GM23338 (cell line): Measurements from ENCODE around the gene SOS1. TPM values are rescaled to one million over a fixed set of nuclear protein-coding genes. Genes with fewer than 3 reads are reported as not detected.

Experiments
- ATAC-seq: fragments of 200-7000 bp; cut with Tn5 transposase; 3 replicates; pipeline ENCODE4 v1.9.1; 2020
- DNase-seq: peaks from one replicate; pipeline ENCODE4 v3.0.0-alpha.2; 2015; ENCODE audit warnings: low spot score
- H2AFZ ChIP-seq: fragments of 200-600 bp; sonication (generic); 2 replicates; pipeline ENCODE4 v1.8.0; 2016; ENCODE audit warnings: antibody characterized with exemption, mild to moderate bottlenecking, moderate library complexity
- H3F3A ChIP-seq: fragments of 200-600 bp; sonication (generic); replicated peaks from 2 replicates; pipeline ENCODE4 v1.8.0; 2017; ENCODE audit warnings: antibody characterized with exemption, mixed run types, low read depth
- H3K27ac ChIP-seq: fragments of 200-600 bp; sonication (generic); 2 replicates; pipeline ENCODE4 v1.6.1; 2016; ENCODE audit warnings: low read depth
- H3K27me3 ChIP-seq: fragments of 200-600 bp; sonication (generic); 2 replicates; pipeline ENCODE4 v1.8.0; 2016; ENCODE audit warnings: mild to moderate bottlenecking, mixed run types, moderate library complexity; ENCODE audit not compliant: insufficient read depth
- H3K36me3 ChIP-seq: fragments of 200-600 bp; sonication (generic); 2 replicates; pipeline ENCODE4 v1.8.0; 2016; ENCODE audit warnings: mild to moderate bottlenecking; ENCODE audit not compliant: insufficient read depth
- H3K4me1 ChIP-seq: fragments of 200-600 bp; sonication (generic); 2 replicates; pipeline ENCODE4 v1.8.0; 2016; ENCODE audit warnings: mild to moderate bottlenecking, moderate library complexity; ENCODE audit not compliant: insufficient read depth
- H3K4me2 ChIP-seq: fragments of 200-600 bp; sonication (generic); 2 replicates; pipeline ENCODE4 v1.7.1; 2017; ENCODE audit warnings: mixed run types
- H3K4me3 ChIP-seq: fragments of 200-600 bp; sonication (generic); 2 replicates; pipeline ENCODE4 v1.6.1; 2016; ENCODE audit warnings: mixed run types
- H3K79me2 ChIP-seq: fragments of 200-600 bp; sonication (generic); replicated peaks from 2 replicates; pipeline ENCODE4 v1.8.0; 2017; ENCODE audit warnings: mild to moderate bottlenecking; ENCODE audit not compliant: insufficient read depth
- H3K9me2 ChIP-seq: fragments of 200-600 bp; sonication (generic); 2 replicates; pipeline ENCODE4 v1.8.0; 2017; ENCODE audit not compliant: insufficient read depth
- H4K20me1 ChIP-seq: fragments of 200-600 bp; sonication (generic); replicated peaks from 2 replicates; pipeline ENCODE4 v1.8.0; 2017; ENCODE audit warnings: mild to moderate bottlenecking; ENCODE audit not compliant: insufficient read depth
- H3K27ac Mint-ChIP-seq: 2 replicates; pipeline ENCODE4 v1.8.0; 2020; ENCODE audit warnings: inconsistent platforms, mild to moderate bottlenecking, moderate library complexity, mixed read lengths
- H3K27me3 Mint-ChIP-seq: 3 replicates; pipeline ENCODE4 v1.8.0; 2022; ENCODE audit warnings: low read depth, mild to moderate bottlenecking, moderate library complexity, mixed read lengths, inconsistent platforms; ENCODE audit not compliant: insufficient read depth, poor library complexity
- H3K36me3 Mint-ChIP-seq: 3 replicates; pipeline ENCODE4 v1.8.0; 2021; ENCODE audit warnings: low read depth, mild to moderate bottlenecking, inconsistent platforms, moderate library complexity, mixed read lengths
- H3K4me1 Mint-ChIP-seq: 3 replicates; pipeline ENCODE4 v1.8.0; 2020; ENCODE audit warnings: mild to moderate bottlenecking, inconsistent platforms, mixed read lengths
- H3K4me3 Mint-ChIP-seq: 3 replicates; pipeline ENCODE4 v1.8.0; 2021; ENCODE audit warnings: moderate library complexity, mild to moderate bottlenecking, inconsistent platforms, mixed read lengths
- H3K9me3 Mint-ChIP-seq: 3 replicates; pipeline ENCODE4 v1.8.0; 2020; ENCODE audit warnings: moderate library complexity, mild to moderate bottlenecking, inconsistent platforms, mixed read lengths
- CTCF ChIP-seq, 2 experiments: fragments of 200-600 bp in 1 of 2; sonication (generic) in 1 of 2; conservative IDR thresholded peaks; 2 replicates each; pipeline versions ENCODE4 v1.5.1 to v1.6.1; 2016 to 2017; ENCODE audit warnings: antibody characterized with exemption in 2 of 2, low read depth in 2 of 2, mild to moderate bottlenecking in 2 of 2, moderate library complexity in 1 of 2
- EZH2 ChIP-seq: fragments of 200-600 bp; sonication (generic); IDR thresholded peaks from one replicate; pipeline ENCODE4 v1.8.0; 2017; ENCODE audit warnings: antibody characterized with exemption, mild to moderate bottlenecking, low read depth; ENCODE audit not compliant: unreplicated experiment
- EZH2phosphoT487 ChIP-seq: fragments of 200-600 bp; sonication (generic); IDR thresholded peaks from one replicate; pipeline ENCODE4 v1.8.1; 2018; ENCODE audit warnings: antibody characterized with exemption; ENCODE audit not compliant: unreplicated experiment
- JUNB ChIP-seq: IDR thresholded peaks from one replicate; pipeline ENCODE4 v1.6.1; 2016; ENCODE audit warnings: antibody characterized with exemption; ENCODE audit not compliant: unreplicated experiment
- NANOG ChIP-seq: IDR thresholded peaks from 2 replicates; pipeline ENCODE4 v1.6.1; 2016; ENCODE audit warnings: antibody characterized with exemption, borderline replicate concordance
- POLR2AphosphoS5 ChIP-seq: IDR thresholded peaks from 2 replicates; pipeline ENCODE4 v1.6.1; 2016; ENCODE audit warnings: antibody characterized with exemption, low read depth
- REST ChIP-seq: IDR thresholded peaks from one replicate; pipeline ENCODE4 v1.6.1; 2018; ENCODE audit warnings: antibody characterized with exemption; ENCODE audit not compliant: unreplicated experiment
- STAT1 ChIP-seq: IDR thresholded peaks from one replicate; pipeline ENCODE4 v1.6.1; 2016; ENCODE audit warnings: antibody characterized with exemption; ENCODE audit not compliant: unreplicated experiment
- ZNF114 ChIP-seq: fragments of 250-450 bp; sonication (Bioruptor Pico); IDR thresholded peaks from 2 replicates; pipeline ENCODE4 v1.5.0; 2020; ENCODE audit warnings: mild to moderate bottlenecking, moderate library complexity
- ZNF331 ChIP-seq: fragments of 250-450 bp; sonication (Bioruptor Pico); IDR thresholded peaks from 2 replicates; pipeline ENCODE4 v1.5.0; 2020; ENCODE audit warnings: low read depth, mild to moderate bottlenecking, moderate library complexity
- polyA plus RNA-seq: library from polyadenylated mRNA; unstranded; fragments of >200 nt; fragmentation: Nextera tagmentation; extraction: Ambion mirVana; gene quantifications from 2 replicates; pipeline ENCODE4 v1.2.1, GENCODE V29; 2016
- total RNA-seq: library from RNA; depleted of rRNA; stranded (reverse); fragments of >200 nt; shearing (Covaris generic); gene quantifications from 2 replicates; pipeline ENCODE4 v1.2.3, GENCODE V29; 2014

Gene SOS1
- total and polyA plus RNA-seq, 2 experiments from 2014 or later, result 13.4 to 21.9 TPM

- DNase-seq (no peak), ATAC-seq (no peak)
- H3K36me3 ChIP-seq, result no peaks in the 10 kb centered on the region
- Mint-ChIP-seq H3K27me3 (peaks cover 2% of the 10 kb centered on the region), H3K27ac (no peak overlapping the region), H3K9me3 (no peaks in the 10 kb centered on the region), H3K36me3 (no peaks in the 10 kb centered on the region; the same call in 2 of the 3 replicates), H3K4me3 (no peak overlapping the region), H3K4me1 (peaks cover 20% of the 10 kb centered on the region)
- H3F3A ChIP-seq, result no peaks in the 10 kb centered on the region
- no peaks in the 10 kb centered on the region for H4K20me1 ChIP-seq
- H3K9me2 ChIP-seq, result 0 out of 2 replicates have a peak, but pooled peaks cover 3% of the 10 kb centered on the region
- no peaks in the 10 kb centered on the region for H3K27me3 ChIP-seq
- H2AFZ ChIP-seq, result no peak overlapping the region
- no peak overlapping the region for H3K27ac ChIP-seq
- TF ChIP-seq REST (no peak), STAT1 (no peak), EZH2phosphoT487 (no peak), NANOG (no peak)
- no peak overlapping the region for H3K4me3 ChIP-seq
- H3K79me2 ChIP-seq, result no peaks in the 10 kb centered on the region
- no peak overlapping the region for H3K4me2 ChIP-seq
- peaks cover 24% of the 10 kb centered on the region for H3K4me1 ChIP-seq
Measured at GRCh38 chr2:39144416-39144815, 23.6 kb upstream of the SOS1 start.

- Histone ChIP-seq H3K9me2 (0 out of 2 replicates have a peak, but pooled peaks cover 3% of the 10 kb centered on the region), H3F3A (no peaks in the 10 kb centered on the region), H3K79me2 (no peaks in the 10 kb centered on the region), H3K27me3 (no peaks in the 10 kb centered on the region), H3K27ac (no peak overlapping the region), H3K4me3 (no peak overlapping the region), H3K4me2 (no peak overlapping the region), H4K20me1 (no peaks in the 10 kb centered on the region), H3K4me1 (peaks cover 29% of the 10 kb centered on the region), H3K36me3 (no peaks in the 10 kb centered on the region), H2AFZ (no peak overlapping the region)
- H3K27ac Mint-ChIP-seq, result peak overlapping the region; percentile 12; the same call in 1 of the 2 replicates
- H3K9me3 Mint-ChIP-seq, result no peaks in the 10 kb centered on the region
- no peaks in the 10 kb centered on the region; the same call in 2 of the 3 replicates for H3K36me3 Mint-ChIP-seq
- H3K27me3 Mint-ChIP-seq, result peaks cover 2% of the 10 kb centered on the region
- H3K4me1 Mint-ChIP-seq, result peaks cover 24% of the 10 kb centered on the region
- no peak overlapping the region for H3K4me3 Mint-ChIP-seq
- ATAC-seq (no peak), DNase-seq (no peak)
- TF ChIP-seq JUNB, result no peak
- no peak for TF ChIP-seq CTCF (conservative IDR thresholded peaks at IDR 0.05; ENCODE audit: low read depth in 2 of 2)
- no peak for TF ChIP-seq REST
- TF ChIP-seq POLR2AphosphoS5, result no peak
- no peak for TF ChIP-seq ZNF114
- TF ChIP-seq NANOG, result no peak
- TF ChIP-seq ZNF331 (CRISPR knock-in tag), result no peak
- no peak for TF ChIP-seq EZH2
Measured at GRCh38 chr2:39142904-39143605, 22.2 kb upstream of the SOS1 start.
